Raji (cell line): Measurements from ENCODE around the gene MAST1.

Source experiments
- POLR2A ChIP-seq: IDR thresholded peaks from 2 replicates; pipeline ENCODE4 v1.6.1; 2011; ENCODE audit warnings: low read depth, low read length, control low read depth; ENCODE audit not compliant: insufficient read depth

Gene MAST1

GRCh38 chr19:12796146-12797071, 41.9 kb upstream of the MAST1 start:
- peak; percentile 40 for TF ChIP-seq POLR2A

- TF ChIP-seq POLR2A = no peak
Measured at GRCh38 chr19:12797141-12797587, 41.2 kb upstream of the MAST1 start.

GRCh38 chr19:12799742-12800465, 38.4 kb upstream of the MAST1 start:
- no peak for TF ChIP-seq POLR2A

- no peak for TF ChIP-seq POLR2A
Measured at GRCh38 chr19:12800466-12800770, 37.9 kb upstream of the MAST1 start.

- no peak for TF ChIP-seq POLR2A
Measured at GRCh38 chr19:12800923-12801465, 37.3 kb upstream of the MAST1 start.

- peak; percentile 97 for TF ChIP-seq POLR2A
Measured at GRCh38 chr19:12801466-12802266, 36.6 kb upstream of the MAST1 start, which contains the start of the genes PRDX2 and THSD8. Gene PRDX2 (minus strand): TSS chr19:12801800. CDS start chr19:12801261, 539 bp downstream. Gene THSD8 (plus strand): TSS chr19:12802069. CDS start chr19:12802072, 3 bp downstream.

- TF ChIP-seq POLR2A = no peak
Measured at GRCh38 chr19:12802267-12803106, 35.8 kb upstream of the MAST1 start.

GRCh38 chr19:12804051-12804450, 34.3 kb upstream of the MAST1 start:
- TF ChIP-seq POLR2A = no peak

GRCh38 chr19:12806242-12807081, 31.9 kb upstream of the MAST1 start, which contains the start of gene RNASEH2A:
Gene RNASEH2A (plus strand): TSS chr19:12806584. CDS start chr19:12806674, 90 bp downstream.
- peak; percentile 94 for TF ChIP-seq POLR2A

GRCh38 chr19:12815088-12815487, 23.2 kb upstream of the MAST1 start:
- TF ChIP-seq POLR2A = no peak

GRCh38 chr19:12821761-12822160, 16.6 kb upstream of the MAST1 start:
- TF ChIP-seq POLR2A = no peak

GRCh38 chr19:12825254-12826131, 12.8 kb upstream of the MAST1 start:
- TF ChIP-seq POLR2A = no peak
